Psoas muscle (tissue), 8 donors: ENCODE results near the gene SEC24B. TPM values are rescaled to one million over a fixed set of nuclear protein-coding genes. Genes with fewer than 3 reads are reported as not detected.

Experiments used
- ATAC-seq, 4 donors: fragments of 200-7000 bp; cut with Tn5 transposase; one replicate each; pipeline ENCODE4 v1.9.1; 2020; ENCODE audit warnings: moderate library complexity in 3 of 4, mild to moderate bottlenecking in 2 of 4
- DNase-seq, 2 donors: peaks; one replicate each; pipeline ENCODE4 v3.0.0-alpha.2; 2020
- H3K27ac ChIP-seq: fragments of 200-600 bp; one replicate; pipeline ENCODE4 v1.8.0; 2022
- H3K27me3 ChIP-seq, 3 donors: fragments of 200-600 bp in 1 of 3; one replicate each; pipeline versions ENCODE4 v1.6.1 to v1.8.0; 2013 to 2022; ENCODE audit warnings: low read length in 2 of 3, mild to moderate bottlenecking in 2 of 3, moderate library complexity in 1 of 3; ENCODE audit not compliant: insufficient read depth in 3 of 3
- H3K36me3 ChIP-seq, 2 donors: fragments of 200-600 bp in 1 of 2; one replicate each; pipeline versions ENCODE4 v1.6.1 to v1.8.0; 2013 to 2022; ENCODE audit warnings: low read depth in 1 of 2, mild to moderate bottlenecking in 1 of 2, moderate library complexity in 1 of 2; ENCODE audit not compliant: insufficient read depth in 1 of 2
- H3K4me1 ChIP-seq: fragments of 200-600 bp; one replicate; pipeline ENCODE4 v1.8.0; 2022
- H3K4me3 ChIP-seq: fragments of 200-600 bp; one replicate; pipeline ENCODE4 v1.8.0; 2022; ENCODE audit warnings: mild to moderate bottlenecking
- H3K9me3 ChIP-seq: fragments of 200-600 bp; one replicate; pipeline ENCODE4 v1.8.0; 2022
- CTCF ChIP-seq: fragments of 200-600 bp; IDR thresholded peaks from one replicate; pipeline ENCODE4 v1.8.0; 2022; ENCODE audit warnings: antibody characterized with exemption
- WGBS, 3 donors: extraction: QIAGEN DNeasy Blood & Tissue Kit; methylation state at CpG; one replicate each; pipeline versions ENCODE4 v1.1.6 to v1.1.7; 2013; 5-methylcytosine and 5-hydroxymethylcytosine counted together
- intact Hi-C, 2 donors: fragments of 100-400 bp; cut with DNase I; formaldehyde crosslinking; loops; one replicate each; pipeline versions ENCODE4 v1.11.0 to v1.14.2; 2022
- polyA plus RNA-seq, 3 donors: library from polyadenylated mRNA; stranded (reverse); fragments of 200-250 nt; gene quantifications; one replicate each; pipeline ENCODE4 v1.2.3, GENCODE V29; 2013
- total RNA-seq, 4 donors: library from RNA; stranded (reverse); fragmentation: NEBNext Ultra II Directional in 2 of 4; extraction: Animal tissue kit (Norgen Biotek cat#: 25700) in 2 of 4; gene quantifications; one replicate each; pipeline versions ENCODE4 v1.2.1 to v1.2.4, GENCODE V29; 2021 to 2023
- donor health status: healthy with polysubstance abuse.
- donor health status: DM: no; HTN: no; CAD: no; lungs with moderate emphysema.
- donor health status: Bipolar disorder and iron deficiency.
- donor health status: healthy.
- donor health status: DM: yes; HTN: yes; CAD: no.
- donor health status: DM: no; HTN: no; CAD: no.
- donor health status: DM: no; HTN: no; CAD: no.
- donor health status: DM: yes; HTN: yes; CAD: no.

SEC24B gene
- total and polyA plus RNA-seq, 7 donors, result 14.6 to 34.8 (median 30.3) TPM

GRCh38 chr4:109589119-109589518 is 155.5 kb downstream of the SEC24B start:
- DNase-seq (no peak), ATAC-seq (no peak)
- no peak overlapping the region for H3K27ac ChIP-seq
- H3K36me3 ChIP-seq, result no peaks in the 10 kb centered on the region
- TF ChIP-seq CTCF, result no peak
- no peaks in the 10 kb centered on the region for H3K9me3 ChIP-seq
- no peaks in the 10 kb centered on the region for H3K4me1 ChIP-seq
- WGBS, 3 donors, result 82 to 89% (median 84%) methylated on average over 2 of the region's 2 CpGs
- no peak overlapping the region for H3K4me3 ChIP-seq
- intact Hi-C loops, result no loop called here
- H3K27me3 ChIP-seq, result no peaks in the 10 kb centered on the region

GRCh38 chr4:109589605-109590004 is 156.0 kb downstream of the SEC24B start:
- H3K36me3 ChIP-seq, result no peaks in the 10 kb centered on the region
- WGBS, 3 donors, result 84 to 89% (median 84%) methylated on average over 2 of the region's 2 CpGs
- H3K27ac ChIP-seq, result no peak overlapping the region
- no peaks in the 10 kb centered on the region for H3K27me3 ChIP-seq
- ATAC-seq (no peak), DNase-seq (no peak)
- no peak overlapping the region for H3K4me3 ChIP-seq
- H3K9me3 ChIP-seq, result no peaks in the 10 kb centered on the region
- H3K4me1 ChIP-seq, result no peaks in the 10 kb centered on the region
- intact Hi-C loops, result no loop called here
- no peak for TF ChIP-seq CTCF

Other genes with a start within 250 kb of the SEC24B start
- gene COL25A1, start 131.2 kb upstream of the SEC24B start, total RNA-seq, result under 1 TPM; 0.14 to 0.52 (median 0.36) TPM
- gene COL25A1, start 131.2 kb upstream of the SEC24B start, polyA plus RNA-seq, result 1 to 10 TPM in 1 of 3 donors, under 1 TPM in 2; 0.35 to 1.5 (median 0.36) TPM
- 1 to 10 TPM; 1.4 to 2.8 (median 1.7) TPM for gene MCUB, start 126.4 kb downstream of the SEC24B start, total RNA-seq
- 1 to 10 TPM in 1 of 3 donors, under 1 TPM in 2; 0.73 to 1.9 (median 1.00) TPM for gene MCUB, start 126.4 kb downstream of the SEC24B start, polyA plus RNA-seq